SU-DHL-6 (cell line): ENCODE data around the gene RBBP4.

ENCODE experiments used
- CTCF ChIP-seq: fragments of 200-600 bp; sonication (generic); IDR thresholded peaks from one replicate; pipeline ENCODE4 v1.5.1; 2017; ENCODE audit warnings: antibody characterized with exemption, mild to moderate bottlenecking, low read length, moderate library complexity; ENCODE audit not compliant: insufficient read depth, poor library complexity, severe bottlenecking
- EZH2phosphoT487 ChIP-seq: fragments of 200-600 bp; sonication (generic), shearing (Covaris generic); conservative IDR thresholded peaks from 2 replicates; pipeline ENCODE4 v1.6.1; 2018; ENCODE audit warnings: mild to moderate bottlenecking, antibody characterized with exemption, low read length, moderate library complexity, mixed read lengths

- TF ChIP-seq CTCF = no peak
- TF ChIP-seq EZH2phosphoT487 = no peak
Measured at GRCh38 chr1:32718527-32718926, 67.5 kb downstream of the RBBP4 start.
